SU-DHL-6 (cell line): ENCODE results near the gene SMDT1.

Experiments
- EZH2phosphoT487 ChIP-seq: fragments of 200-600 bp; sonication (generic), shearing (Covaris generic); conservative IDR thresholded peaks from 2 replicates; pipeline ENCODE4 v1.6.1; 2018; ENCODE audit warnings: mild to moderate bottlenecking, antibody characterized with exemption, low read length, moderate library complexity, mixed read lengths
- TF ChIP-seq, protein P1 (sequence below): fragments of 200-600 bp; sonication (generic); IDR thresholded peaks from one replicate; pipeline ENCODE4 v1.5.1; 2017; ENCODE audit warnings: antibody characterized with exemption, mild to moderate bottlenecking, low read length, moderate library complexity; ENCODE audit not compliant: insufficient read depth, poor library complexity, severe bottlenecking

GRCh38 chr22:42078469-42079318 lies 806 bp upstream of the SMDT1 start:
- TF ChIP-seq EZH2phosphoT487: no peak
- TF ChIP-seq, protein P1, sequence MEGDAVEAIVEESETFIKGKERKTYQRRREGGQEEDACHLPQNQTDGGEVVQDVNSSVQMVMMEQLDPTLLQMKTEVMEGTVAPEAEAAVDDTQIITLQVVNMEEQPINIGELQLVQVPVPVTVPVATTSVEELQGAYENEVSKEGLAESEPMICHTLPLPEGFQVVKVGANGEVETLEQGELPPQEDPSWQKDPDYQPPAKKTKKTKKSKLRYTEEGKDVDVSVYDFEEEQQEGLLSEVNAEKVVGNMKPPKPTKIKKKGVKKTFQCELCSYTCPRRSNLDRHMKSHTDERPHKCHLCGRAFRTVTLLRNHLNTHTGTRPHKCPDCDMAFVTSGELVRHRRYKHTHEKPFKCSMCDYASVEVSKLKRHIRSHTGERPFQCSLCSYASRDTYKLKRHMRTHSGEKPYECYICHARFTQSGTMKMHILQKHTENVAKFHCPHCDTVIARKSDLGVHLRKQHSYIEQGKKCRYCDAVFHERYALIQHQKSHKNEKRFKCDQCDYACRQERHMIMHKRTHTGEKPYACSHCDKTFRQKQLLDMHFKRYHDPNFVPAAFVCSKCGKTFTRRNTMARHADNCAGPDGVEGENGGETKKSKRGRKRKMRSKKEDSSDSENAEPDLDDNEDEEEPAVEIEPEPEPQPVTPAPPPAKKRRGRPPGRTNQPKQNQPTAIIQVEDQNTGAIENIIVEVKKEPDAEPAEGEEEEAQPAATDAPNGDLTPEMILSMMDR: no peak
